ENCODE measurements around the gene SLC45A3.

The SLC45A3 gene

DNA sequence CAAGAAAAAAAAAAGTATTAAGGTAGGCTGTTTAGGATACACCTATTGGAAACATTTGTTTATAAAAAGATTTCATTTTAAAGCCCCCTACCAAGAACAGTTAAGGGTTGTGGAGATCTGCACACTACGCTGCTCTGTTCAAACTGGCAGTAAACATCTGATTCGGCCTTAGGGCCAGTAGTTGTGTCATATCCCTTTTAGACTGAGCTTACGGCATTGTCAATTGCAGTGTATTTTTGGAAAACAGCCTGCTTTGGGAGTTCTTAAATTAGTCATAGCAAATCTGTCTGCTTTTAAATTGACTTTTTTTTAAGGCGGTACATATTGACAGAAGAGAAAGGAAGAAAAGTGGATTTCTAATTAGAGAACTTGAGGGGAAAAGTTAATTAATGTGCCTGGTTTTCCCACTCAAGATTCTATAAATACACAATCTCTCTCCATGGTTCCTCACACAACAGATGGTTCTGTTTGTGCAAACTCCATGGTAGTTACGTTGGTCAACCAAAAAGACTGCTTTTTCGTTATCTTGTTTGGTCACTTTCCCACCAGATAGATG lies 46.8 kb downstream of the SLC45A3 start:
- DNase-seq (ENCODE audit: low spot score): no peak

DNA sequence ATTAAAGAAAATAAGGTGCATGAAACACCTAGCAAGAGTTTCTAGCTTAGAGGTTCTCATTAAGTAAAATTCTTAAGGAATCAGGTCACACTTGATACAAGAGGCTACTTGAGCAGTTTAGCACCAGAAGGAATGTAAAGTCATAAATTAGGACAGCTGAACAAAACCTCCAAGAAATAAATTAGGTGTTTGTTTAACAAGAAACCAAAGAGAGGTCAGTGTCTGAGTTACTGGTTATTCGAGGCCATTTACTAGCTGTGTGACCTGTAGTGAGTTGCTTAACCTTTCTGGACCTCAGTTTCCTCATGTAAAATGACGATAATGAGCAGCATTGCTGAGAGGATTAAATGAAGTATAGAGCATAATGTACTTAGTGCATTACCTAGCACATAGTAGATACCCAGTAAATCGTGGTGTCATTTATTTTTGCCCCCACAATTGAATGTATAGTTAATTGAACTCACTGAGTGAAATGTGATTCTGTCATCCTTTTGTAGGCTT lies 47.6 kb downstream of the SLC45A3 start:
- no peak for DNase-seq (ENCODE audit: low spot score)

DNA sequence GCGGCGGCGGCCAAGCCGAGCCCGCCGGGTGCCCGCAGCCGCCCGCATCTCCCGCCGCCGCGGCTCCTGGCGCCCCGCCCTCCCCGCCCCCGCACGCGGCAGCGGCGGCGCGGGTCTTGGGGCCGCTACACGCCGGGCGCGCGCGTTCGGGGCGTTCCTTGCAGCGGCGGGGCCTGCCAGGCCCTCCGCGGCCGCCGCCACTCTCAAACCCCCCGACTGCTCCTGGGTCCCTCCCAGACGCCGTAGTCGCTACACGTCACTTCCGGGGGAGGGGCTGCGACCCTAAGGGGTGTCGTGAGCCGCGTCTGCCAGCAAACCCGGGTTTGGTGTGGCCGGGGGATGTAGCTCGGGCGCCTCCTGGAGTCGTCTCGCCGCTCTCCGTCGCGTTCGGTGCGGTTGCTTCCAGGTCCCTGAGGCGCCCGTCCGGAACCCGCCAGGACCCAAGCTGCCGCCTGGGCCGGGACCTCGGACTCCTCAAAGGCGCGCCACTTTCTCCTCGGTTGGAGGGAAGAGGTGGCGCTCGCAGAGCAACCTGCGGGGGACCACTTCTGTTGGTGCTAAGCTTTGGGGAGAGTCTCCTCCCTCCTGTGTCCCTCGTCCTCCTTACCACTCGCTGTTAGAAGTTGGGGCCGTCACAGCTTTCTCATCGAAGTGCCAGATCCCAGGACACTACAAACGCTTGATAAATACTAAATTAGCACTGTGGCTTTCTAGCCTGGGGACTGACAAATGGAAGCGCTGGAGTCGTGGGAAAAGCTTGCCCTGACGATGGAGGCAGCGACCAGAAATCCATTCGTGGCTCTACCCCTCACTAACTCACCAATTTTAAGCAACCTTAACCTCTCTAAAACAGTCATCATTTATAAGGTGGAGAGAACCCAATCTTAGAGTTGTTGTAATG lies 48.3 kb downstream of the SLC45A3 start, which contains the start of gene ELK4:
Gene ELK4 (minus strand): TSS at position 244 of the 901 bp plus-strand sequence. CDS start 8,129 bp downstream, outside the sequence.
- DNase-seq (ENCODE audit: low spot score): peak; percentile 99

DNA sequence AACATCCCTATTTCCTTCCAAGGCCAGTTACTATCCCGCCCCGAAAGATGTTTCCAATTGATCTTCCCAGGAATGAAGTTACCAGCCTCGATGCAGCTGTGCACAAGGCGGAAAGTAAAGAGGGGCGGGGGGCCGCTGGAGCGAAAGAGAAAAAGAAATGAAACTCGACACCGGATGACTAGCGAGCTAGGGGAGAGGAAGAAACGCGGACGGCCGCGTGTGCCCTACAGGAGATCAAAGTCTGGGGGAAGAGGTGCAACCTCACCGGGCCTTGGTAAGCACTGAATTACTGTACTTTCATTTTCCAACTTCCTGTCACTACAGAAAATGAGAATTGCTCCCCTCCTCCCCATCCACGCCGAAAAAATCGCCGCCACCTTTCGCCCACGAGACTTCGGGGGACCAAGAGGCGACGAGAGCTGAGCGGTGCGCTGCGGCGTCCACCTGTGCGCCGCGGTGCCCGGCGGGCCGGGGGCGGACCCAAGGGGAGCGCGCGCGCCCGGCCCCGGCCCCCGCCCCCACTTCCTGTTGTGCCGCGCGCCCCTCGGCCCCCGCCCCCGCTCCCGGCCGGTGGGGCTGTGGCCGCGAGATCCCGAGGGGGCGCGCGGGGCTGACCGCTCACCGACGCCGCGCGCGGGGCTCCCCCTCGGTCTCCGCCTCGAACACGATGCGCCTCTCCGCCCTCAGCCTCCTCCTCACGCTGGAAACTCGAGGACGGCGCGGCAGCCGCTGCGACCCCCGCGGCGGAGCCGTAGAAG lies 49.1 kb downstream of the SLC45A3 start:
- peak; percentile 85 for DNase-seq (ENCODE audit: low spot score)

DNA sequence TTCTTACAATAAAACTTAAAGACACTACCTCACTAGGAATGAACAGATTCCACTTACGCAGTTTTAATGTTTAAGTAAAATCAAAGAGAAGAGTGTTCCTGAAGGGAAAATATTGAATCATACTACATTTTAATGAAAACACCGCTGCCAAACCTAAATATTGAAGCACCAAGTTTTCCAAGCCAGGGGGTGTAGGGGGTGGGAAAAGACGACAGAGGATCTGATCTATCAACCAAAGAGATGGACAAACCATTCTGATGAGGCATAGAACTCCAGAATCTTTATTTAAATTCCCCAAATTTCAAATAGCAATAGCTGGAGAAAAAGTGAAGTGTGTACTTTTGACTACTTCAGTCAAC lies 49.7 kb downstream of the SLC45A3 start:
- no peak for DNase-seq (ENCODE audit: low spot score)

DNA sequence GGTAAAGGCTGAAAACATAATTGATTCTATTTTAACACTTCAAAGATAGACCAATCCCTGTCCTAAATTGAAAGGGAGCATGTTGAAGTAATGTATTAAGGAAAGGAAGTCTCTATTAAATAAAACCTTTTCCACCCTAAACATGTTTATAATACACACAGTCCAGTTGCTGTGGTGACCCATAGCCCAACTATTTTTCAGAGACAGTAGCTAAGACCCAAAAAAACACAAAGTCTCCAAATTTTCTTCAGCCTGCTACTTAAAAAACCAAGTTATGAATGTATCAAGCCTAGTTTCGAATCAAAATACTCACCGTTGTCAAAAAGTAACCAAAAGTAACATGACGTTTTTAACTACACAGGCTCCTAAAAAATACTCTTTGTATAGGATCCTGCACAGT lies 50.1 kb downstream of the SLC45A3 start:
- peak; percentile 20 for DNase-seq (ENCODE audit: low spot score)

DNA sequence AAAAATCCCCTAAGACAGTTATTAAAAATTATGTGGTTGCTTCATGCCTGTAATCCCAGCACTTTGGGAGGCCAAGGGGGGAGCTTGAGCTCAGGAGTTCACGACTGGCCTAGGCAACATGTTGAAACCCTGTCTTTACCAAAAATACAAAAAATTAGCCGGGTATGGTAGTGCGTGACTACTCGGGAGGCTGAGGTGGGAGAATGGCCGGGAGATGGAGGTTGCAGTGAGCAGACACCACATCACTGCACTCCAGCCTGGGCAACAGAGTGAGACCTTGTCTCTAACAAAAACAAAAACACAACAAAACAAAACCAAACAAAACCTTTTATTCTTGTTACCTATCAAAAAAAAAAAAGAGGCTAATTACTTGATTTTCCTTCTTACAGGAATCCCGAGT lies 50.6 kb downstream of the SLC45A3 start:
- no peak for DNase-seq (ENCODE audit: low spot score)

DNA sequence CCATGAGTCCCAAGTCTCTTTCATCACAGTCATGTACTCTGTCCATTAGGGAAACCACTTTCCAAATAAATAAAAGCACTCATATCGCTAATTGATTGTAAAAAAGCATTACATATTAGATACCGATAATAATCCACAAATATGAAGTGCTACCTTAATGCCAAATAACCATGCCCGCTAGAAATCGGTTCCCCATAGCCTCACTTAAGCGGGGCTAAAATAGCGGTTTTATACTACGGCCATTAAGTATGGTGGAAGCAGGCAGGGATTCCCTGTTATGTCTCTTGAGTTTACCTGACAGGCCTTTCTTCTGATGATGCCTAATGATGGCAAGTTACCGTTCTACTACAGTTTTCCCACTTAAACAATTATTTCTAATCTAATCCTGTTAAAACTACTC lies 52.4 kb downstream of the SLC45A3 start:
- no peak for DNase-seq (ENCODE audit: low spot score)

DNA sequence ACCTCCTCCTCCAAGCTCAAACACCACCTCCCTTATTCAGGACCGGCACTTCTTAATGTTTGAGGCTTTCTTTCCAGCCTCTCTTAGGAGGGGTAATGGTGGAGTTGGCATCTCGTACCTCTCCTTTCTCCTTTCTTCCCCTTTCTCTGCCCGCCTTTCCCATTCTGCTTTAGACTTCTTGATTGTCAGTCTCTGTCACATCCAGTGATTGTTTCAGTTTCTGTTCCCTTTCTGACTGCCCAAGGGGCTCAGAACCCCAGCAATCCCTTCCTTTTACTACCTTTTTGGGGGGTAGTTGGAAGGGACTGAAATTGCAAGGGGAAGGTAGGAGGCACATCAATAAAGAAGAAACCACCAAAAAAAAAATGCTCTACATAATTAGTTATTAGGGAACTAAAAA lies 54.1 kb downstream of the SLC45A3 start:
- no peak for DNase-seq (ENCODE audit: low spot score)

DNA sequence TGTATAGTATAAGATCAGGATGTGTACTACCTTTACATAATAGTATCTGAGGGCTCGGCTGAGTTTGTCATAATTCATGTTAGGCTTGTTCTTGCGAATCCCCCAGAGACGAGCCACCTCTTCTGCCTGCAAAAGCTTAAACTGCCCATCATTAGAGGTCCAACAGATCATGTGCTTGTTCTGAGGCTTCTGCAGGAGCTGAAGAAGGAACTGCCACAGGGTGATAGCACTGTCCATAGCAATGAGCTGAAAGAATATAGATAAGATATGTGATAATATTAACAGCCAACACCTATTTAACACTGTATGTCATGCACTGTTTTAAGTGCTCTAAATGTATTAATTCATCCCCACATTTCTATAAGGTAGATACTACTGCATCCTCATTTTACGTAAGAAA lies 56.7 kb downstream of the SLC45A3 start:
- no peak for DNase-seq (ENCODE audit: low spot score)

DNA sequence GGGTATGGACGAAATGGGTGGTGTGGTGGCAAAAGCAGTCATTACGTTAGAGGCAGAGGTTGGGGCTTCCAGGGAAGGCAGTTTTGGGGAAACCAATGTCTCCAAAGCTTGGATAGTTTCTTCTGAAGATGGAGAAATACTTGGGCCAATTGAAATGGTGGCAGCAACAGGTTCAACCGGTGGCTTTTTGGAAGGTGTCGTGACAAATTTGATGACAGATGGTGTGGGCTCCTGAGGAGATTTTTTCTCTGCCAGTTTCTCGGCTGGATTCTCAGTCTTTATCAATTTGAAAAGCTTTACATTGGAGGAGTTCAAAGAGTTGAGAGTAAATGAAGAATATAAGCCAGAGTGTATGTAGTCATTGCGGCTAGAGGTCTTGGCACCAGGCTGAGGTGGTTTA lies 60.0 kb downstream of the SLC45A3 start:
- no peak for DNase-seq (ENCODE audit: low spot score)

DNA sequence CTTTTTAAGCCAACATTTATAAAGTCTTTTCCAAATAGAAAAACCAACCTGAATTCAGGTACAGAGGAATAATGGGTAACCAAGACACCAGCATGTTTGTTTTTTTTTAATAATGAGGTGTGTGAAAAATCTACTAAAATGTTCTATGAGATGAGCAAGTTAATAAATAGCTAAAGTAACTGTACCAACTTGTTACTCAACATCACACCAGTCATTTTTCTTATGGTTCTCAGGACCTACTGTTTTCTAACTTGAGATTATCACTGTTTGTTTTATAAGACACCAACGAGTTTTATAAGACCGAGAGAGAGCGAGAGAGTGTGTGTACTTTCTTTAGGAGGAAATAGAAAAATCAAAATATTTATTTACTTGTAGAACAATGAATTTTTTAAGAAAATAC lies 60.9 kb downstream of the SLC45A3 start:
- DNase-seq (ENCODE audit: low spot score): no peak

DNA sequence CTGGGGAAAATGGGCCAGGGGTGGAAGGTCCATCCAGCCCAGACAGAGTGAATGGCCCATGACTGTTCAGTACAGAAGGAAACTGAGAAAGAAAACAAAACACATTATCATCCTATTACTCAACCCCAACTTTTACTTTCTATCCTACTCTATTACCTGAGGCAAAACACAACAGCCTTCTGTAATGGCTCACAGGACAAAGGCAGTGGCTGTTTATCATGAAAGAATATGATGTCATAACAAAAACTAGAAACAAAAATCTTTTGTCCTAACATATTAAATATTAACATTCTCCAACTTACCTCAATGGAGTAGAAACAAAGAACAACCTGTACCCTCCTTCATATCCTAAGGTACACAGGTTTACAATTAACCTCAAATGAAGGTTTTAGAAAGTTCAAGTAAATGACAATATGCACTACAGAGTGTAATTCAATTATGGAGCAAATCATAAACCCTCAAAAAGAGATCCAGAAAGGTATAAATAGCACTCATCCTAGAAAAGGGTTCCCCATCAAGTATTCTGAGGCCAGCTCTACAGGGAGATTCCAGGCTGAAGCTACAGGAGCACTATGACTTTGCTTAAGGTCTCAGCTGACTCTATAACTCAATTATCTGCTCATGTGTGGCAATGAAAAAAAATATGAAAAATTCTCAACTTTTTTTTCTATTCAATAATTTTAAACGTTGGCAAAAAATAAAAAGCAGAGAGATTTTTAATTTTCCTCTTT lies 63.6 kb downstream of the SLC45A3 start:
- DNase-seq (ENCODE audit: low spot score): no peak

DNA sequence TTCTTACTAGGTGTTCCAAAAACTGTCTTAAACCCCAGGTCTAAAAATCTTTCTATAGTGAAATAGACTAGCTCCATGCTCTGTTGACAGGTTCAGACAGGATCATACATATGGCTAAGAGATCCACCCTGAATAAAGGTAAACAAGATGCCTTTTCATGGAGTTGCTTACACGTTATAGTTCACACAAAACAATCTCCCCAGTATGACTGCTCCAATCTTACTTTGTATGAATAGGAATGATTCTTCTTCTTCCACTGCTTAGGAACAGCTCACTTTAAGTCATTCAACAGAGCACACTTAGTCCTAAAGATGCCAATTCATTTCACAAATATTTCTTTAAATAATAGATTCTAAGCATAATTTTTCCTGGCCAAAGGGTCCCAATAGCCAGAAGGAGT lies 64.5 kb downstream of the SLC45A3 start:
- no peak for DNase-seq (ENCODE audit: low spot score)

DNA sequence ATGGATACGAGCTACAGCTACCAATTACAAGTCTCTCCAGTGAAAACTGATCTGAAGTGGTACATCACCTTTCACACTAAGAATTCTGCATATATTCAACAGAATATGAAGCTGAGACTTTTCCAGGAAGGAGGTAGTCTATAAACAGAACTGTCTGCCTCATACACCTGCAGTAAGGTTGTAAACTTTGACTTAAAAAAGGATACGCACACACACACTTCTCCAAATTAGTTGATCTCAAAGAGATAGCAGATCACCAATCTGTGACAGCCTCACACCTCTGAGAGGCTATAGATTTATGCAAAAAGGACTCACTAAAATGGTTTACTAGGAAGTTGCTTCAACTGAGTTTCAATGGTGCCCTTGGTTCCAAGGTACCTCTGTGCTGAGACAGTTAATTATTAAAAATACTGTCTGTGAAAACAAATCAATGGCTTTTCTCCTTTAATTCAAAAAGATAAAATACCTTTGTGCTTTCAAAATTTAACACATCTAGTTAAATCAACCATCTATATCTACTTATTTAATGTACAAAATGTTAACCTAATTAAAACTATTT lies 66.4 kb downstream of the SLC45A3 start:
- DNase-seq (ENCODE audit: low spot score): no peak

DNA sequence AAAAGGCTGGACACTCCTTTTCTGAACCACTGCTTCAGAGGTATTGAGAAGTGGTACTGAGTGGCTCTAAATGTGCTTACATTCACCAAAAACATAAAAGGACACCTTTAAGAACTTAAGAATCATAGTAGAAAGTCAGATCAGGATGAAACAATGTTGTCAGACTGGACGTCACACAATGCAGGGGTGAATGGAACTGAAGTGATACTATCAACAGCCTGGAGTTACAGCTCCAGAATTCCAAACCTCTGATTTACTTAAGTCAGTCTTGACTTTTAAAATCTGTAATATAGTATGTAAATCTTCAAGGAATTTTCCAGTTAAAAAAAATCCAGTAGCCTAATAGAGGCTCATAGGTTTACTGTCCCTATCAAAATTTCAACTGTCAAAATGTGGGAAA lies 67.8 kb downstream of the SLC45A3 start:
- DNase-seq (ENCODE audit: low spot score): no peak

DNA sequence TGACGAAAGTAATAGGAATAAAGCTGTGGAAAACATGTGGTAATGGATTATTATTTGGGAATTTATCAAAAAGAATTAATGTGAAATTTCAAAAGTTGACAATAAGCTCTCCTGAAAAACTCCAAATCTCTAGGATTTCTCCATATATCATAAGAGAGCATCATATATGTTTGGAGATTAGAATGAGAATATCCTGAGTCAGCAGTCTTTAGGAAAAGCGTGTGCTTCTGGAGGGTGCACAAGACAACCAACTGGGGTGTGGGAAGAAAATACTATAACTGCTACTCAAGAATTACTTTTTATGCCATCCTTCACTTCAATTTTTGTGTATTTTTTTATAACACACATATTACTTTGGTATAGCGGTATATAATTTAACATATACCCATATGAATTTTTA lies 68.2 kb downstream of the SLC45A3 start:
- no peak for DNase-seq (ENCODE audit: low spot score)

DNA sequence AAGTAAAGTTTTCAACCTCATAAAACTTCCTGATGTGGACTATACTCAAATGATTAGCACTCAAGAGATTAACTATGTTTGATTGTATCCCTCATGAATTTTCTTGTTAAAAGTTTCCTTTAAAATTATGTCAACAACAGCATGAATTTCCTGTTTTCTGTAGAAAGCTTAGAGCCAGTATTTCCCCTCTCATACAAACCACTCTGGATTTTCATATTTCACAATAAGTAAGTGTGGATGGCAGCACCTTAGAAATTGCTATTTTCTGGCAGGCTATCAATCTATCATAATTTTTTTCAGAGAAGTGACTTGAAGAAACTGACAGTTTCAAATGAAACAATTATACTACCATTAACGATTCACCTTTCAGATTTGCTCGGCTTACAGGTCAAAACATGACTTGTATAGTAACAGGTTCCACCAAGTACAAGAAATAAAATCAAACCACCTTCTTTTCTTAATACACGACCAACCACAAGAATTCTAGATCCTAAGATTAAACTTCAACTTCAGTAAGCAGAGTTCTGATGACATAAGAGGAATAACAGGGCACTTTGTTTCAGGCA lies 69.3 kb downstream of the SLC45A3 start:
- DNase-seq (ENCODE audit: low spot score): no peak

DNA sequence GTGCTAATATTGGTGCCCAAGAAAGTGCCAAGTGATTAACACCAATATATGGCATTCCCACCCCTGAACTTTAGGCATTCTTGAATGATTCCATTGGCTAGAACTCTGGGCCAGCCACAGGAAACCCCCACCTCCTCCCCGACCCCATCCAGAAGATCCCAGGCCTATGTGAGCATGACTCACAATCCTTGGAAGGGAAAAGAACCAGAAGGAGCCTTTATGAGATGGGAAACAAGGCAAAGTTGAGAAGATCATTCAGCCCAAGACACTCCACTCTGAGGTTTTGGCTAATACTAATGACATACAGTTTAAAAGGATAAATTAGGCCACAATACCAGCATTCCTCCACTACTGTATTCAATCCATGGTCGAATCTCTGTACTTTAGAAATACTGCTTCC lies 70.3 kb downstream of the SLC45A3 start:
- no peak for DNase-seq (ENCODE audit: low spot score)
